Activated CD4-positive, alpha-beta T cell treated with anti-CD3 and anti-CD28 coated beads, Interleukin-2, amount 50 U/mL, for 48 hours (primary cell): ENCODE results near the gene CCT4.
A peak's percentile ranks its signal among the peaks of the same experiment; 100 is the strongest.
"Not testable (repeated sequence)": the region's sequence is repeated elsewhere in the genome, so short reads cannot be mapped to it uniquely, and the experiment has no call there.

Experiments
- DNase-seq, 2 experiments: peaks; one replicate each; pipeline ENCODE4 v3.0.0-alpha.2; 2020

CCT4 gene, protein sequence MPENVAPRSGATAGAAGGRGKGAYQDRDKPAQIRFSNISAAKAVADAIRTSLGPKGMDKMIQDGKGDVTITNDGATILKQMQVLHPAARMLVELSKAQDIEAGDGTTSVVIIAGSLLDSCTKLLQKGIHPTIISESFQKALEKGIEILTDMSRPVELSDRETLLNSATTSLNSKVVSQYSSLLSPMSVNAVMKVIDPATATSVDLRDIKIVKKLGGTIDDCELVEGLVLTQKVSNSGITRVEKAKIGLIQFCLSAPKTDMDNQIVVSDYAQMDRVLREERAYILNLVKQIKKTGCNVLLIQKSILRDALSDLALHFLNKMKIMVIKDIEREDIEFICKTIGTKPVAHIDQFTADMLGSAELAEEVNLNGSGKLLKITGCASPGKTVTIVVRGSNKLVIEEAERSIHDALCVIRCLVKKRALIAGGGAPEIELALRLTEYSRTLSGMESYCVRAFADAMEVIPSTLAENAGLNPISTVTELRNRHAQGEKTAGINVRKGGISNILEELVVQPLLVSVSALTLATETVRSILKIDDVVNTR

GRCh38 chr2:61888267-61889055, at the start of gene CCT4:
TSS of gene CCT4 (minus strand) at chr2:61888656. CDS start at chr2:61888507, 149 bp downstream.
- DNase-seq: peak; percentile 89 to 91

- no peak for DNase-seq
These were observed 49.4 kb upstream of the CCT4 start for GRCh38 chr2:61937886-61938285.

DNA sequence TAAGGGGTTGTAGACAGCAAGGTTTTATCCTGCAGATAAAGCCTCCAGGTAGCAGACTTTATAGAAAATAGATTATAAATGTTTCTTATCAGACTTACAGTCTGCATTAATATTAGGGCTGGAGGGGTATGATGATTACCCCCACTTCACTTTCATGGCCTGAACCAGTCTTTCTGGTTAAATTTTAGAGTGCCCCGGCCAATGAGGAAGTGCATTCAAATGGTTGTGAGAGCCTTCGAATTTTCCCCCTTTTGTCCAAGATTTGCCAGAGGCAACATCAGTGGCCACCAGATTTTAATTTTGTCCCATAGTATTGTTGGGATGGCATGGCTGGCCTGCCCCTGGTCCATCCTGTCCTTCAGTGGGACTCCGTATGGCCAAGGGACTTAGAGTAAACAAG, 48.6 kb upstream of the CCT4 start:
- no peak for DNase-seq

DNA sequence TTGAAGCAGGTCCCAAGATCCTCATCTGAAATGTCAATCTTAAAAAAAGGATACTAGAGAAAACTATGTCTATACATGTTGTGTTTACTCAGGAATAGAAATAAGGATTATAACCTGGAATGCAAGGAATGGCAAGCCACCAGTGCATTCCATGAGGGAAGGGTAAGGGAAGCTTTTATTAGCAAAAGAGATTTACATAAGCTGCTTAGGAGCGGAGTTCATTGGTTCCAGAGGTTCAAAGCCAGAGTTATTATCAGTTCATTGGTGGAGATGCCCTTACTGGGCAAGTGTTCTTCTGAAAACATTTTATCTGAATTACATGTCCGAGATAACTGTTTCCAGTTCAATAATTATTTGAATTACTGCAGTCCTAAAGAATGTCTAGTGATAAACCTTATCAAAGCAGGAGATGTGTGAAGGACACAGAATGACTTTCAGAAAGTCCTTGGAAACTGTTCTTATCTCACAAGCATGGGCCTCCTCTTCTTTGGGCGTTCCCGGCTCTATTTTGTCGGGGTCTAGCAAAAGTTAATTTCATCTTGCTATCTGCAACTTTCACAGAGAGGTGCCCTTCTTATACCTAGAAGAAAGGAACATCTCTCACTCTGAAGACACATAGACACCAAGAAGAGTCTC, 40.5 kb upstream of the CCT4 start:
- no peak for DNase-seq

- DNase-seq: no peak
These were observed 38.3 kb upstream of the CCT4 start for GRCh38 chr2:61926531-61927477.

DNA sequence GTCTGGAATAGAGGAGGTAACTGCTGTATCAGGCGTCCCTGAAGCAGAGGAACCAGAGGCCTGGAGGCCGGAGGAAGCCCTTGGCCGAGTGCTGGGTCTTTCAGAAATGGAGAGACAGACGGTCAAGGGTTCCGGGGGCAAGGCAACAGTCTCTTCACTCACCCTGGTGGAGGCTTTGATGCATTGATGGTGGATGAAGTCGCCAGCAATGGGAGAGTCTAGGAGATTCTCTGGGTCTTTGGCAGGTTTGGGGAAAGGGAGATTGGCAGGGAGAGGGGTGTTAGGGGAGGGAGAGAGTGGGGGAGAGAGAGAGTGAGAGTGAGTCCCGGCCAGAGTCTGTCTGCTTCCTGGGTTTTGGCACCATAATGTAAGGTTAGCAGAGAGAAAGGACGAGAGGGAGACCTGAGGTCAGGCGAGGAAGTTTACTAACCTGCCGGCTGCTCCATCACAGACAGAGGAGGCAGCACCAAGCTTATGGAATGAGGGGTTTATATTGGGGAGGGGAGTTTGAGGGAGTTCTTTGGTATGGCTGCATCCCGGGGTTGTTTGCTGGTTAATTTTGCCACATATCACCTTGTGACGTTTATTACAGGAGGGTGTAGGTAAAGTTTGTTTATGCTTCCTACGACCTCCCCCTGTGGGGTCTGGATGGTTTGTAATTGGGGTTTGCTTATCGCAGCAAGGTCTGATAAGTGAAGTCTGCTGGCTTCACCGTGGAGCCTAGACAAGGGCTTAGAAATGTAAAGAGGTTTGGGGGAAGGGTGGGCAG, 36.6 kb upstream of the CCT4 start:
- no peak for DNase-seq

GRCh38 chr2:61922714-61923113, 34.3 kb upstream of the CCT4 start:
- no peak for DNase-seq

GRCh38 chr2:61920548-61920947, 32.1 kb upstream of the CCT4 start:
- no peak for DNase-seq

DNA sequence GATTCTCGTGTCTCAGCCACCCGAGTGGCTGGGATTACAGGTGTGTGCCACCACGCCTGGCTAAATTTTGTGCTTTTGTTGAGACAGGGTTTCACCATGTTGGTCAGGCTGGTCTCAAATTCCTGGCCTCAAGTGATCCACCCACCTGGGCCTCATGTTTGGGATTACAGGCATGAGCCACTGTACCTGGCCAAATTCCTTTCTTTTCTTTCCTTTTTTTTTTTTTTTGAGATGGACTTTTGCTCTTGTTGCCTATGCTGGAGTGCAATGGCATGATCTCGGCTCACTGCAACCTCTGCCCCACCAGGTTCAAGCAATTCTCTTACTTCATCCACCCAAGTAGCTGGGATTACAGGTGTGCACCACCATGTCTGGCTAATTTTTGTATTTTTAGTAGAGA, 26.3 kb upstream of the CCT4 start:
- not testable (repeated sequence) for DNase-seq

DNA sequence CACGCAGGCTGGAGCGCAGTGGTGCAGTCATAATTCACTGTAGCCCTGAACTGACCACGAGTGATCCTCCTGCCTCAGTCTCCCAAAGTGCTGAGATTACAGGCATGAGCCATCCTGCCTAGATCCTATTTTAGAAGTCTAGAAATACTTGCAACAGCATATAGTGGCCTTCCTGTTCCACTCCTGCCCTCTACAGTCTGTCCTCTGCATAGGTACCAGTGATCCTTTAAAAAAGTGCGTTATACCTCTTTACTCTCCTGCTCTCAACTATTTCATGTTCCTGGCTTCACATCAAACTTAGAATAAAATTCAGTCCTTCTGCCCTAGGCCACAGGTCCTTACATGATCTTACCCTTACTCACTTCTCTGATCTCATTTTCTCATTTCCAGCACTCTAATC, 23.1 kb upstream of the CCT4 start:
- no peak for DNase-seq

- no peak for DNase-seq
These were observed 22.1 kb upstream of the CCT4 start for GRCh38 chr2:61910603-61911002.

GRCh38 chr2:61909116-61909515, 20.7 kb upstream of the CCT4 start:
- no peak for DNase-seq

DNA sequence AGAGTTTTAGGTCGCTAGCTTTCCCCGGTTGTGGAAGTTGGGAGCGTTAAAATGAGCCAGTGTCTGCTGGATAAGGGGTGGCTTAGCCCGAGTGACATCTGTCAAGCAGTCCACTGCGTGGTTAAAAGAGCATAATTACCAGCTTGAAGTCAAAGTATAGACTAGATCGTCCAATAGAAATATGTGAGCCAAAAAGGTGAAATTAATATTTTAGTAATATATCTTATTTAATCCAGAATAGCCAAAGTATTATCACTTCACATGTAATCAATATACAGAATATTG, 17.7 kb upstream of the CCT4 start:
- no peak for DNase-seq

DNA sequence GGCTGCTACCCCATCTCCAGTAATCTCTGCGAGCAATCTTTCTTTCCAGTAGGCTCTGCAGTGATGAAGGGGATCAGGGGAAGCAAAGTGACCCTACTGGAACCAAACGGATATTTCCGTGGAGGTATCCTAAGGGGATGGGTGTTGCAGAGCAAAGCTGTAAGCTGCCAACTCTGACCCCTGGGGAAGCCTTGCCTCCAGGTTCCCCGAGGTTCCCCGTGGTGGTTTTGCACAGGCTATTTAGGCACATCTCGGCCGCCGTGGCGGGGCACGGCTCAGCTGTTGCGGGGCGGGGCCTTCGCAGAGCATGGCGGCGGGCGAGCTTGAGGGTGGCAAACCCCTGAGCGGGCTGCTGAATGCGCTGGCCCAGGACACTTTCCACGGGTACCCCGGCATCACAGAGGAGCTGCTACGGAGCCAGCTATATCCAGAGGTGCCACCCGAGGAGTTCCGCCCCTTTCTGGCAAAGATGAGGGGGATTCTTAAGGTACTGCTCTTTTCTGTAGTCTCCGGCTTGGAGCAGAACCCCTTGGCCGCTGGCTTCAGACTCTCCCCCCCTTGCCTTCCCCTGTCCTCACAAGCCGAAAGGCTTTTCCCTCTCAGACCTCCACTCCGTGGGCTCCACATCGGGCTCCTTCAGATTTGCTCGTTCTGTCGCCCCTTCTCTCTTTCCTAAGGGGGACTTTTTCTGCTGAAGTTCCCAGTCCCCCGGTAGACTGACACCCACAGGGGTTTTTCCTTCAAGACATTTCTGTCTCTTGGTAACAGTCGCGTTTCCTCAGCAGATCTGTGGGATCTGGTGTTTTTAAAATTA, 17.1 kb upstream of the CCT4 start, which contains the start of gene COMMD1:
Gene COMMD1 (plus strand): TSS at position 303 of the 814 bp plus-strand sequence. CDS start 5 bp downstream, at position 308.
- DNase-seq: peak; percentile 85 to 88

- DNase-seq: no peak
These were observed 11.8 kb upstream of the CCT4 start for GRCh38 chr2:61900281-61900680.

DNA sequence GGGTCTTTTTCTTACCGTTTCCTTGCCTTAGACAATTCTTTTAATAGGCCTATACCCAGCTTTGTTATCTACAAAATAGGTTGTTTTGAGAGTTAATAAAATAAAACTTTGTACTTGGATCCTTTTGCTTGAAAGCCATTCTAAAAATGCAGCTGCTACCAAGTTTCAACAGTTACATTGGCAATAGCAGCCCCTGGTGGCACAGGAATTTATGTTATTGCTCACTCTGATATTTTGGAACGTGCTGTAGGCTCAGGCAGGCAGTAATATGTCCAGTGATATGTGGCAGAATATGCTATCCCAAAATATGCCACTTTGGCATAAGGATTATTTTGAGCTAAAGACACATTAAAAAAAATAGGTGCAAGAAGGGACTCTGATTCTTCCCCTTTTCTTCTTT, 10.4 kb upstream of the CCT4 start:
- no peak for DNase-seq

DNA sequence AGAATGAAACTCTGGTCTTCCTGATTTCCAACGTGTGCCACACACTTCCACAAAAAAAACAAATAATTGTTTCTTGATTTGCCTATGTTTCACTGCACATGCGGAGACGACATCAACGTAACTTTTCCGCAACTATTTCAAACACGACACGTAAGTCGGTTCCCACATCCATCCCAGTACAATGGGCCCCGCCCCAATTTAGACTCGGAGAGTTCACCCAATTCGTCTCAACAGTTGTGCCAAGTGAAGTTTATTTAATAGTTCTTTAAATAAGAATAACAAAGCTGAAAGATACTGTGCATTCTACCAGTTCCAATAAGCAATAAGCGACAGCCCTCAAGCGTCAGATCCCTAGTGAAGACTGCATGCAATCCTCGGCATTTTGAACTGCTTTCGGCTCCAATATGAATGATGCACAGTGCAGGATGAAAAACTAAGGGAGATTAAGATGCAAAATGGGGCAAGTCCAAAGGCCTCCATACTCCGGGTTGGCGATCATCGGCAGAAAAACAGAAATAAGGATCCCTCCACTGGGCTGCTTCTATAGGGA, 664 bp downstream of the CCT4 start:
- peak; percentile 29 to 30 for DNase-seq

DNA sequence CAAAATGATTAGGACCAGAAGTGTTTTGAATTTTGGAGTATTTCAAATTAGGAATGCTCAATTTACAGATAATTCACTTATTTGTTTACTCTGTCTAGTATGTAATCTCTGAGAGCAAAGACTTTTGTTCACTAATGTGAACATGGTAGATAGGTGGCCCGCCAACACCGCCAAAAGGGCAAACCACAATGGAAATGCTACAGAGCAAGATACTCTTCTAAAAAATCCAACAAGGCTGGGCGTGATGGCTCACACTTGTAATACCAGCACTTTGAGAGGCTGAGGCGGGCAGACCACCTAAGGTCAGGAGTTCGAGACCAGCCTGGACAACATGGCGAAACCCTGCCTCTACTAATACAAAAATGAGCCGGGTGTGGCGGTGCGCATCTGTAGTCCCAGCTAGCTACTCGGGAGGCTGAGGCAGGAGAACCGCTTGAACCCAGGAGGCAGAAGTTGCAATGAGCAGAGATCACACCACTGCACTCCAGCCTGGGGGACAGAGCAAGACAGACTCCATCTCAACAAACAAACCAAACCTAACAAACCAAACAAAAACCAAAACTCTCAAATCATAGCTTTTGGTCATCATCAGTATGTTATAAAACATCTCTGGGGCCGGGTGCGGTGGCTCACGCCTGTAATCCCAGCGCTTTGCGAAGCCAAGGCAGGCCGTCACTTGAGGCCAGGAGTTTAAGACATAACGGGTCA, 2.4 kb downstream of the CCT4 start:
- no peak for DNase-seq

- DNase-seq: no peak
These were observed 5.6 kb downstream of the CCT4 start for GRCh38 chr2:61882850-61883249.

- not testable (repeated sequence) for DNase-seq
These were observed 9.1 kb downstream of the CCT4 start for GRCh38 chr2:61879351-61879750.
